HG03066 (cell line): Measurements from ENCODE around the gene SGMS2.
"Not testable (repeated sequence)": the region's sequence is repeated elsewhere in the genome, so short reads cannot be mapped to it uniquely, and the experiment has no call there.

Experiments used
- ATAC-seq: cut with Tn5 transposase; IDR thresholded peaks from one replicate; pipeline ENCODE4 v1.9.1; 2021; ENCODE audit warnings: low read depth; ENCODE audit not compliant: unreplicated experiment

SGMS2 gene

DNA sequence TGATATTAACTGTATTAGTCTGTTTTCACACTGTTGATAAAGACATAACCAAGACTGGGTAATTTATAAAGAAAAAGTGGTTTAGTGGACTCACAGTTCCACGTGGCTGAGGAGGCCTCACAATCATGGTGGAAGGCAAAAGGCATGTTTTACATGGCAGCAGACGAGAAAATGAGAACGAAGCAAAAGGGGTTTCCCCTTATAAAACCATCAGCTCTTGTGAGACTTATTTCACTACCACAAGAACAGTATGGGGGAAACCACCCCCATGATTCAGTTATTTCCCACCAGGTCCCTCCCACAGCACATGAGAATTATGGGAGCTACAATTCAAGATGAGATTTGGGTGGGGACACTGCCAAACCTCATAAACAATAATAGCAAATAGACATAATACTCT lies 80.3 kb downstream of the SGMS2 start:
- not testable (repeated sequence) for ATAC-seq

DNA sequence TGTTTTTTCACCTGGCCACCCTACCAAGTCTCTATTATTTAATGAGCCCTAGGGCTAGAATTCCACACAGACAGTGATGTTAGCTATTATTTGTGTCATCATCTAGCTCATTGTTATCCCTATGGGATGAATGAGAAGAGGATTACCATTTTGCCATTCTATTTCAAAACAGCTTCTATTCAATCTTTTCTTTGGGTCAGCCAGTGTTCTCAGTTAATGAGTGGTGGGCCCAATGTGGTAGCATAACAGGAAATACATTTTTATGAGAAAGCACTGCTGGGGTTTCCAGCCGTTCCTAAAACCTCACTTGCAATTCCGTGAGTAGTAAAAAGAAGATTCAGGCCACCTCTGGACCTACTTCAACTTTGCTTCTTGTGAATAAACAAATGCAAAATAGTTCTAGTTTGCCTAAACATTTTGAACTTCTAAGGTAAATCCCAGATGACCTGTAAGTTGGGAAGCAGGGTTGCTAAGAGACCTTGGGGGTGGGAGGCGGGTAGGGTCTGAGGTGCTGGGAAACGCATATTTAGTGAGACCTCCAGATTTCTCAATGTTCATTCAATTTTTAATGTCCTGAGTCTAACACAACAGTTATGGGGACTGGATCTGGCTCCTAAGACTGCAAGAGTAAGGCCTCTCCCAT lies 81.8 kb downstream of the SGMS2 start:
- no peak for ATAC-seq

DNA sequence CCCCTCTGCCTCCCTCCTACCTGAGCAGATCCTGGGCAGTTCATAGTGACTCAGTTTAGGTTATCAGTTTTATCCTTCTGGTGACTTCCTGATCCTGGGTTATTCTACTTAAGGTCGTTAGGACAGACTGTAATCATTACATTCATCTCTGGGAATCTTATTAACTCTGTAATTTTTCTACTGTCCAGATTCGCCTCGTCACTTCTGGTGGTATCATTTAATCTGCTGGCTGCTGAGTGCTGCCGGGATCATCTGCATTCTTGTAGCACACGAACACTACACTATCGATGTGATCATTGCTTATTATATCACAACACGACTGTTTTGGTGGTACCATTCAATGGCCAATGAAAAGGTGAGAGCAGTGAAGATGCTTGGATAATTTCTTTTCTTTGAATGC lies 83.6 kb downstream of the SGMS2 start:
- no peak for ATAC-seq

DNA sequence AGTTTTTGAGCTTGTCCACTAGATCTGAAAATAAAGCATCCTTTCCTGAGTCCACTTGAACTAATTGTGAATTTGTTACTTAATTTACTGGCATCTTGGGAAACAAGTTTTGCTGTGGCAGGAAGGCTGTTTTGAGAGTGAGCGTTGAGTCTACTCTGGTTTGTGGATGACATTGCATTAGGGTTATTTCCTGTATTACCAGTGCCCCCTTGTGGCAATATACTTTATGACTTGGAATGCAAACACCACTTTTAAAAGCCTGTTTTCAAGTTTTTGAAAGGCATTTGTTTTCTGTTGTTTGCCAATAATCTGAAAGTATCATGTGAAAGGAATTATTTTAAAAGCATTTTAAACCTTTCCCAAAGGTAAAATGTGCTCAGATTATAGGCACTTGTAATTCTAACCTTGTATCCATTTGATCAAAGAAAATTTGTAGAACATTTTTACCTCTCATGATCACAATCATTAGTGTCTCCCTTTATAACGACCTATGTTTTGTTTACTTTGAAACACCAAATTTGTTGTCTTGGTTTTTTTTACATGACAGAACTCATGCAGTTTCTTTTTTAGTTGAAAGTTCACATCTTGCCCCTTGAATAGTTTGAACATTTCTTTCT lies 88.7 kb downstream of the SGMS2 start:
- ATAC-seq: peak; percentile 95

DNA sequence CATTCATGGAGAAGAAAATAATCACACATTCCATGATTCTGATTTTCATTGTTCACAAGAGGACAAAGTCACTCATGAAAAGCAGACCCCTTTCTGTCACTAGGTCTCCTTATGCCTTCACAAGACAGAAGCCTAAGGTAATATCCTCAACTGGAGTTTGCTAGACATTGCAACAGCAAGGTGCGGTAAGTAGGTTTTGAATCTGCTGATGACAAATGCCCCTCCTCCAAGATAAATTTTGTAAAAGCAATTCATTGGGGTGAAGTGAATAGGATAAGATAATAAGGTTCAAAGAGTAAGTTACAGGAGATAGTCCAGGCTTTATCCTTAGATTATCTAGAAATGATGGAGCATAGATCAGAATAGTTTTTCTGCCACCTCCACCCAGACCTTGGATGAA lies 90.5 kb downstream of the SGMS2 start:
- ATAC-seq: no peak

DNA sequence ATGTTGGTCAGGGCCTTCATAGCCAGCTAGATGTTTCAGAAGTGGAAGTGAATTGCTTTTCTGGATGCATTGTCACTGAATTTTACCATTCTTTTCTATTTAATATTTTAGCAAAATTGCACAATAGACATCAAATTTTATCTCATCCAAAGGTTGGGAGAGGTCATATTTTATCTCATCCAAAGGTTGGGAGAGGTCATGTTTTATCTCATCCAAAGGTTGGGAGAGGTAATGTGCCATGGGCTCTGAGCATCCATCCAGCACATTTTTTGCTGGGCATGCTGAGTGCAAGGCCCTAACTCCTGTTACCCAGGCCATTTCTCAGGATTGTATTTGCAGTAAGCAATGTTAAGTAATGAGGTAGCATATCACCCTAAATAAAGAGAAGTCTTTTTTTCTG lies 91.9 kb downstream of the SGMS2 start:
- ATAC-seq: no peak

DNA sequence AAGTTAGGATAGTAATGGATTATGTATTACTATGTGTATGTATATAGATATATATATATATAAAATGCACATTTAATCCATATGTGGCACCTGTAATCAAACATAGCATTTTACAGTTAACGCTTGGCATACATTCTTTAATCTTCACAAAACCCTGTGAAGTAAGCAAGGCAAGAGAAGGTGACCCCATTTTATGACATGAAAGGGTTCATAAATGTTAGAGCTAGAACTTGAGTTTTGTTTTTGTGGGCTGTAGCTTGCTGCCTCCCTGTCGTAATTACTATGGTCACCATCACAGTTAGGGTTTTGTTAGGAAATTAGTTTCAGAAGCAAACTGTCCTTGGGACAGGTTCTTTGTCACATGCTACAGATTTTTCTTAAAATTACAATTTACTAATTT lies 92.8 kb downstream of the SGMS2 start:
- no peak for ATAC-seq

DNA sequence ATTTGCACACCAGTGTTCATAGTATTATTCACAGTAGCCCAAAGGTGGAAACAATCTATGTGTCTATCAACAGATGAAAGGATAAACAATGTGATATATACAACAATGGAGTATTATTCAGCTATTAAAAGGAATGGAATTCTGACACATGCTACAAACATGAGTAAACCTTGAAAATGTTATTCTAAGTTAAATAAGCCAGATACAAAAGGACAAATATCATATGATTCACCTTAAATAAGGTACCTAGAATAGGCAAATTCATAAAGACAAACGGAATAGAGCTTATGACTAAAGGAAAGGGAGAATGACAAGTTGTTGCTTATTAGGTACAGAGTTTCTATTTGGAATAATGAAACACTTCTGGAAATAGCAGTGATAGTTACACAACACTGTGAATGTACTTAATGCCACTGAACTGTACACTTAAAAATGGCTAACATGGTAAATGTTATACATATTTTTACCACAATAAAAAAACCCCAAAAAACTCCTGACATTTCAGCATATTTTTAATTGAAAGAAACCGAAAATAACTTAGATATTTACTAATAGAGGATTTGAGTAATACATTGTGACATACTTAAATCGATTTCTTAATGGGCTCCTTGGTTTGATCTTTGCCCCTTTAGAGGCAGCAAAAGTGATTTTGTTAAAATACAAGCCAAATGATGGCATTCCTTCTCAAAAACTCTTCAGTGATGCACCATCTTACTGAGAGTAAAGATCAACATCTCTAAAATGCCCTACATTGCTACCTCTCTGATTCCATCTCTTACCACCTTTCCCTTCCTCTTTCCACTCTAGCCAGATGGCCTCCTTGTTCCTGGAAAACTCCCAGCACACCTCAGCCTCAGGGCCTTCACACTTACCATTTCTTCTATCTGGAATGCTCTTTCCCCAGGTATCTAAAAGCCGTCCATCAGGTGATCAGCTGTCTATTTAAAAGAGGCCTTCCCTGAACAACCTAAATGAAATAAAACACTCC lies 98.0 kb downstream of the SGMS2 start:
- ATAC-seq: no peak

DNA sequence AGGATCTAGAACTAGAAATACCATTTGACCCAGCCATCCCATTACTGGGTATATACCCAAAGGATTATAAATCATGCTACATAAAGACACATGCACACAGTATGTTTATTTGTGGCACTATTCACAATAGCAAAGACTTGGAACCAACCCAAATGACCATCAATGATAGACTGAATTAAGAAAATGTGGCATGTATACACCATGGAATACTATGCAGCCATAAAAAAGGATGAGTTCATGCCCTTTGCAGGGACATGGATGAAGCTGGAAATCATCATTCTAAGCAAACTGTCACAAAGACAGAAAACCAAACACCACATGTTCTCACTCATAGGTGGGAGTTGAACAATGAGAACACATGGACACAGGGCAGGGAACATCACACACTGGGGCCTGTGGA lies 101.0 kb downstream of the SGMS2 start:
- ATAC-seq: not testable (repeated sequence)

DNA sequence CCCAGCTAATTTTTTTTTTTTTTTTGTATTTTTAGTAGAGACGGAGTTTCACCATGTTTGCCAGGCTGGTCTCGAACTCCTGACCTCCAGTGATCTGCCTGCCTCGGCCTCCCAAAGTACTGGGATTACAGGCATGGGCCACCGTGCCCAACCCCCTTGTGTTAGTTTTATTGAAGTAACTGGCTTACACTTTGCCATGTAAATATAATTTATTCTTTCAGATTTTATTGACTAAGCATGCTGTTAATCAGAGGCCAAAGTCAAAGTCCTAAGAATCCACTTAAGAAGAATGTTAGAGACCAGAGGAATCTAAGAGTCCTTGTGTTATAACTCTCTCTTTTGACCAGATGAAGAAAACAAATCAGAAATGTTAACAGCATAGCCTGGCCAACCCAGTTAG lies 102.1 kb downstream of the SGMS2 start:
- not testable (repeated sequence) for ATAC-seq

DNA sequence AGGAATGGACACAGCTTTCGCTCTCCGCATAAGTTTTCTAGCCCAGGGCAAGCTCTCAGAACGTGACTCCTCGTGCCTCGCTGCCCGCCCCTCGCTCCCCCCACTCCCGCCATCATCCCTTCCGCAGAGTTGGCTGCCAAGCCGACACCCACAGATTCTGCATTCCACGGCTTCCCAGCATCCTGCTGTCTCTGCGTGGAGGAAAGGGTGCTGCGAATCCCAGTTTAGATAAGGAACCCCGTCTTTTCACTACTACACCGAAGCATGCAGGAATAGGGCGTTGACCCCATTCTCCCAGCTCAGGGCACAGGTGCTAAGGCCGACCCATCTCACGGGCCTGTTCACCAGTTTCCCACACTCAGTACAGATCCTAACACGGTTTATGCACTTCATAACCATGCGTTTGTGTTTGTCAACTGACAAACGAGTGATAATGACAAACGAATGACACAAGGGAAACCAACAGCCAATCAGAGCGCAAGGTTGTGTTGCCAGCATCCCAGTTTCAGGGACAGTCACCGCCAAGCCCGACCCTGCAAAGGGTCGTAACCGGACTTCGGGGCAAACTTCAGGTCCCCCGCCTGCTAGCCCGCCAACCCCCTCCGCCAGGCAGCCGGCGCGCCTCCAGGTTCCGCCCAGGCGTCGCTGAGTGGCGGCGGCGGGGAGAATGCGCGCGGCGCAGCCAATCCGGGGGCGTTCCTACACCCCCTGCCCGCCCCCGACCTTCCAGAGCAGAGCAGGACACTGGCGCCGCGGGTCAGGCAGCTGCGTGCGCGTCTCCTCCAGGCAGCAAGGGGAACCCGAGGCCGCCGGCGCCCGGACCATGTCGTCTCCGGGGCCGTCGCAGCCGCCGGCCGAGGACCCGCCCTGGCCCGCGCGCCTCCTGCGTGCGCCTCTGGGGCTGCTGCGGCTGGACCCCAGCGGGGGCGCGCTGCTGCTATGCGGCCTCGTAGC lies 106.4 kb downstream of the SGMS2 start, which contains the start of gene CYP2U1:
CYP2U1 (plus strand) TSS at position 729 of the 954 bp plus-strand sequence; CDS start at position 824, 95 bp downstream.
- peak; percentile 95 for ATAC-seq

DNA sequence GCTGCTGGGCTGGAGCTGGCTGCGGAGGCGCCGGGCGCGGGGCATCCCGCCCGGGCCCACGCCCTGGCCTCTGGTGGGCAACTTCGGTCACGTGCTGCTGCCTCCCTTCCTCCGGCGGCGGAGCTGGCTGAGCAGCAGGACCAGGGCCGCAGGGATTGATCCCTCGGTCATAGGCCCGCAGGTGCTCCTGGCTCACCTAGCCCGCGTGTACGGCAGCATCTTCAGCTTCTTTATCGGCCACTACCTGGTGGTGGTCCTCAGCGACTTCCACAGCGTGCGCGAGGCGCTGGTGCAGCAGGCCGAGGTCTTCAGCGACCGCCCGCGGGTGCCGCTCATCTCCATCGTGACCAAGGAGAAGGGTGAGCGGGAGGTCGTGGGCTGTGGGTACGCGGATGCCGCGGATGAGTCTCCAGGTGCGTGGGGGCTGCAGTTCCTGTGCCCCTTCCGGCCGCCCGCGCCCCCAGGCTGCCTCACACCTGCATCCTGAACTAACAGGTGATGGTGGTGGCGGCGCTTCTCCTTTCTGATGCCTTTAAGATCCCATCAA lies 107.1 kb downstream of the SGMS2 start:
- peak; percentile 21 for ATAC-seq

DNA sequence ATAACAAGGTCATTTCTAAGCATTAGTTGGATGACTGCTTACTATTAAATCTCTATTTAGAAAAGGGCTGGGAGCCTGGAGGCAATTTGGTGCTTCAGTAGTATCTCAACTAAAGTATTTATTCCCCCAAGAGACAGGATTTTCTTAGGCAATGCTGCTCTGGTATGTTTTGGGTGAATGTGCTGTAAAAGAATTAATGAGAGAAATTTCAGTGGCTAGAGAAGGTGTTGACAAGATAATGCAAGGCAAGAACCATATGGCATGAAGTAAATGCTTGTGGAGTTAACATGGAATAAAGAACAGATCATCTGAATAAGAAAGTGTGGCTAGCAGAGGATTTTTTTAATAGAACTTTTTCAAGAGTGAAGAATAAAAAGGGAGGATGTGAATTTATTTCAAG lies 110.5 kb downstream of the SGMS2 start:
- ATAC-seq: no peak

DNA sequence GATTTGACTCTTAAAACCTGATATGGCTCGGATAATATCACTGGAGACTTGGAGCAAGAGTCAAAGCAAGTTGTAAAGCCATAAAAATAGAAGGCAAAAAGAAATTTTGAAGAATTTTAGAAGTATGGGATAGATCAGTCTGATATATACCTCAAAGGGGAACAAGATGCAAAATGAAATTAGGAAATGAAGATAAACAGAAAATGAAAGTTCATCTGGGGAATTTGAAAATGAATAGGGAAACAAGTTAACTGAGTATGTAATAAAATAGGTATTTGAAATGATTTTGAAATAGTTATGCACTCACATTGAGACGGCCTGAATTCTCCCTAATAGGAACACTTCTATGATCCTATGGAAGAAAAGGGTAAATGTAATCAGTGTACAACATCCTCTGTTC lies 112.3 kb downstream of the SGMS2 start:
- no peak for ATAC-seq

DNA sequence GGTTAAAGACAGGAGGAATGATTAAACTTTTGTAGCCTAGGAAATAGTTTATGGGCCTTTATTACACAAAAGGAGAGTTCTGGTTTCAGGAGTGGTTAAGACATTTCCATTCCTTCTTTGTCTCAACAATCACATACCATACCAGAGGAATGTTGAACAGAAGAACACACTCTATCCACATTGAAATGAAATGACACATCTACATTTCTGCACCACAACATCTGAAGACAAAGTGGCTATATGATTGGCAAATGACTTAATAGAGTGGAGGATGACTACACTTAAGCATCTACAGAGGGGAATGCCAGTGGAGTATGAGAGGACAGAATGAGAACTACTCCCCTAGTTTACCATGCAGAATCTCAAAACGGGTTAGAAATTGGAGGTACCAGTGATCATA lies 114.6 kb downstream of the SGMS2 start:
- no peak for ATAC-seq

DNA sequence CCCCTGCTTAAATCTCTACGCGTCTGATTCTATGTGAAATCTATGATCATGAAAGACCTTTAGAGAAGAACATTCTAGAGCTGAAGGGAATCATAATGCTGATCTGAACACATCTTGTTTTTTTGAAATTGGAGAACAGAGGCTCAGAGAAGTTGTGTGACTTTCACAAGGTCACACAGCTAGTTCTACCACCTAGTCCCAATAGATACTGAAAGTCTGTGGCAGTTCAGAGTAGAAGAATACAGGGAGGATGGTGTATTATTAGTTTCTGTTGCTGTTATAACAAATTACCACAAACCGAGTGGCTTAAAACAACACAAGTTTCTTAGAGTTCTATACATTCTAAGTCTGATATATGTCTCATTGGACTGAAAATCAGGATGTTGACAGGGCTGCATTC lies 121.1 kb downstream of the SGMS2 start:
- no peak for ATAC-seq

DNA sequence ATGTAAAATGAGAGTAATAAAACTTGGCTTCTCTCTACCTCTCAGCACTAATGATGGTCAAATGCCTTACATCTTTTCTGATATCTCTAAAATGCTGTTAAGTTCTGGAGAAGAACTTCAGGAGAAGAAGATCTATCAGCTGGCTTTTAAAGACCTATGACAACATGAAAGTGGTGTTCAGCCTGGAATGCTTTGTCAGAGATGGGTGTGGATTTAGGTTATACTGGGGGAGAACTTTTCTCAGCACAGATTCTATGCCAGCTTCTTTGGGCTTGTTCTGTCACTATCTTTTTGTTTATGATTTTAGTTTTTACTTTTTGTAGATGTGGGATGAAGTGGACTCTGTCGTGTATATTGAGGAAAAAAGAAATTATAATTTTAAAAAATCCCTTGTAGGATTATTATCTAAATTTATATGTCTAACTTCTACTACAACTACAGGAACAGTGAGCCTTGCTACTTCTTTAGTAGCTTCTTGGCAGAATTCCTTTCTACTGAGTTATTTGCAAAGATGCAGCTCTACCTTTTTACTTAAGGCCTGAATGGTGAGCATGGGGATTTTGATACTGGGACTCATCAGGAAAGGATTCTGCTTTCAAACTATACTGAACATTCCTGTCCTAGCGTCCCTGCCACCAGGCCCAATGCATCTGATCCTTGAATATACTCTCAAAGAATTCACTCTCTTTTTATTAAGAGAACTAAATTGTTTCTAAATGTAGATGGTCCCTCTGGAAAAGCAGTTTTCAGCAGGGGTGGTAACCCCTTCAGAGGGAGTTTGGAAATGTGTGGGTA lies 126.2 kb downstream of the SGMS2 start:
- ATAC-seq: no peak

DNA sequence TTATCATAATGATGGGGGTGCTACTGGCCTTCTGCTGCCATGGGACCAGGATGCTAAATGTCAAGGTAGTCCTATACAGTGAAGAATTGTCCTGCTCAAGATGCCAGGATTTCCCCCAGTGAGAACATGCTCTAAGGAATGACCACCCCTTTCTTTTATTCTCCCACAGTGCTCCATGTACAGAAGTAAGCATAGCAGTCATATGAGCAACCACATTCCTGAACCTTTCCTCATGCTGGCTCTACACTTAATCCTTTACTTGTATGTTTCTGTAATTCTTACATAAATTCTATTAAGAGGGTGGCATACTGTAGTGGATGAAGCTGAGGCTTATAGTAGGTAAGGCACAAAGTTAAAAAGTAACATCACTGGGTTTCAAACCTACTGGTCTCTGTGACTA lies 126.8 kb downstream of the SGMS2 start:
- ATAC-seq: no peak

DNA sequence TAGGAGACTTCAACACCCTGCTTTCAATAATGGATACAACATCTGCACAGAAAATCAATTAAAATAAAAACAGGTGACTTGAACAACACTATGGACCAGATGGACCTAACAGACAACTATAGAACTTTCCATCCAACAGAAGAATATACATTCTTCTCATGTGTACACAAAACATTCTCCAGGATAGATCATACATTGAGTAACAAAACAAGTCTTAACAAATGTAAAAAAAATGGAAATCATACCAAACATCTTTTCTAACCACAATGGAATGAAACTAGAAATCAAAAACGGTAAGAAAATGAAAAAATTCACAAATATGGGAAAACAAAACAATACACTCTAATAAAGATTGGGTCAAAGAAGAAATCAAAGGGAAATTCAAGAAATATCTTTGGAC lies 131.3 kb downstream of the SGMS2 start:
- no peak for ATAC-seq
